BJ (cell line): ENCODE measurements around the gene LRTM2. TPM values are rescaled to one million over a fixed set of nuclear protein-coding genes. Genes with fewer than 3 reads are reported as not detected.

Source experiments
- CTCF ChIA-PET: fragments of 350-600 bp; formaldehyde crosslinking; extraction: SDS; loops from one replicate; lab custom pipeline; 2021; ENCODE audit warnings: antibody characterized with exemption, inconsistent platforms; lab: Yijun Ruan, JAX
- POLR2A ChIA-PET: fragments of 300-600 bp; sonication (Branson Sonifier 250); formaldehyde crosslinking; extraction: SDS; loops from one replicate; lab custom pipeline; 2021; ENCODE audit warnings: antibody characterized with exemption; lab: Charles Lee
- DNase-seq: peaks from one replicate; pipeline ENCODE4 v3.0.0-alpha.2; 2011; ENCODE audit warnings: low read depth
- H3K27me3 ChIP-seq: 2 replicates; pipeline ENCODE4 v1.6.0; 2011; ENCODE audit warnings: low read length; ENCODE audit not compliant: control insufficient read depth, insufficient read depth
- H3K36me3 ChIP-seq: 2 replicates; pipeline ENCODE4 v1.5.1; 2011; ENCODE audit warnings: low read length; ENCODE audit not compliant: control insufficient read depth, insufficient read depth
- H3K4me3 ChIP-seq: 2 replicates; pipeline ENCODE4 v1.5.1; 2011; ENCODE audit warnings: low read depth, mild to moderate bottlenecking, control low read depth, low read length
- CTCF ChIP-seq: IDR thresholded peaks from 2 replicates; pipeline ENCODE4 v1.5.1; 2011; ENCODE audit warnings: low read depth, mild to moderate bottlenecking, control low read depth, inconsistent platforms, low read length, moderate library complexity; ENCODE audit not compliant: insufficient read depth
- polyA plus RNA-seq: library from polyadenylated mRNA; depleted of rRNA; stranded (reverse); fragments of >200 nt; gene quantifications from 2 replicates; pipeline ENCODE4 v1.2.3, GENCODE V29; 2011

The LRTM2 gene
- polyA plus RNA-seq, 1 experiment: not detected

GRCh38 chr12:1804545-1805332 lies 15.6 kb upstream of the LRTM2 start:
- ChIA-PET CTCF (no interaction called here), POLR2A (no interaction called here)
- Histone ChIP-seq H3K36me3 (no peaks in the 10 kb centered on the region), H3K27me3 (peaks cover 2% of the 10 kb centered on the region; the same call in 1 of the 2 replicates), H3K4me3 (no peak overlapping the region)
- no peak for TF ChIP-seq CTCF
- peak; percentile 51 for DNase-seq

GRCh38 chr12:1805441-1806081 lies 14.8 kb upstream of the LRTM2 start:
- Histone ChIP-seq H3K27me3 (peaks cover 2% of the 10 kb centered on the region; the same call in 1 of the 2 replicates), H3K4me3 (no peak overlapping the region), H3K36me3 (no peaks in the 10 kb centered on the region)
- DNase-seq: no peak
- ChIA-PET CTCF (no interaction called here), POLR2A (no interaction called here)
- TF ChIP-seq CTCF: no peak

- H3K36me3 ChIP-seq: no peaks in the 10 kb centered on the region
- CTCF ChIA-PET: no interaction called here
- TF ChIP-seq CTCF: no peak
- POLR2A ChIA-PET: no interaction called here
- H3K27me3 ChIP-seq: peaks cover 2% of the 10 kb centered on the region; the same call in 1 of the 2 replicates
- no peak overlapping the region for H3K4me3 ChIP-seq
- no peak for DNase-seq
Measured at GRCh38 chr12:1806301-1807086, 13.9 kb upstream of the LRTM2 start.

- DNase-seq: no peak
- POLR2A ChIA-PET: no interaction called here
- CTCF ChIA-PET: interaction anchor here (1.4 kb wide), 1 partner anchor 133 kb away, joined by 3 read pairs; no protein-coding TSS in a partner anchor
- TF ChIP-seq CTCF: no peak
- H3K36me3 ChIP-seq: no peaks in the 10 kb centered on the region
- H3K27me3 ChIP-seq: peaks cover 7% of the 10 kb centered on the region; the same call in 1 of the 2 replicates
- H3K4me3 ChIP-seq: no peak overlapping the region
Measured at GRCh38 chr12:1807087-1807860, 13.1 kb upstream of the LRTM2 start.
